ENCODE data around the gene PRKCE. TPM values are rescaled to one million over a fixed set of nuclear protein-coding genes. Genes with fewer than 3 reads are reported as not detected.

Gene PRKCE
- total RNA-seq, 1 experiment from 2014 or later: 12.1 TPM

GRCh38 chr2:45646289-45646688 is 5.2 kb upstream of the PRKCE start:
- ChIA-PET CTCF (interaction anchor here (0.6 to 2.3 kb wide), 11 partner anchors 42 to 347 kb away, joined by 3 to 16 read pairs (median 3); no protein-coding TSS in a partner anchor), POLR2A (interaction anchor here (0.7 kb wide), 1 partner anchor 35 kb away, joined by 4 read pairs; the partner anchor contains the start of gene SRBD1)
- Mint-ChIP-seq H3K9me3 (ENCODE audit: unreplicated experiment) (no peaks in the 10 kb centered on the region), H3K27me3 (ENCODE audit: insufficient read depth, unreplicated experiment) (no peaks in the 10 kb centered on the region), H3K4me3 (ENCODE audit: unreplicated experiment) (no peak overlapping the region), H3K27ac (ENCODE audit: low read depth, unreplicated experiment) (no peak overlapping the region), H3K36me3 (ENCODE audit: insufficient read depth, unreplicated experiment) (no peaks in the 10 kb centered on the region), H3K4me1 (ENCODE audit: insufficient read depth, unreplicated experiment) (peaks cover 16% of the 10 kb centered on the region)
- intact Hi-C loops (cut with micrococcal nuclease): no loop called here
- no TSS peak for BruUV-seq (replicated peaks)
- no peak for TF ChIP-seq CTCF (IDR thresholded peaks at IDR 0.05; ENCODE audit: unreplicated experiment)
- no peak for DNase-seq (ENCODE audit: unreplicated experiment)

- BruUV-seq (replicated peaks): no TSS peak
- ChIA-PET CTCF (interaction anchor here (0.5 to 2.3 kb wide), 5 partner anchors 177 to 701 kb away, joined by 3 to 16 read pairs (median 3); no protein-coding TSS in a partner anchor), POLR2A (interaction anchor here (0.6 to 1.8 kb wide), 2 partner anchors 176 to 290 kb away, joined by 3 to 5 read pairs; no protein-coding TSS in a partner anchor)
- no peaks in the 10 kb centered on the region for H3K36me3 Mint-ChIP-seq (ENCODE audit: insufficient read depth, unreplicated experiment)
- intact Hi-C loops (cut with micrococcal nuclease): no loop called here
- no peak overlapping the region for H3K4me3 Mint-ChIP-seq (ENCODE audit: unreplicated experiment)
- no peak for TF ChIP-seq CTCF (IDR thresholded peaks at IDR 0.05; ENCODE audit: unreplicated experiment)
- H3K4me1 Mint-ChIP-seq (ENCODE audit: insufficient read depth, unreplicated experiment): peaks cover 8% of the 10 kb centered on the region
- H3K9me3 Mint-ChIP-seq (ENCODE audit: unreplicated experiment): no peaks in the 10 kb centered on the region
- H3K27me3 Mint-ChIP-seq (ENCODE audit: insufficient read depth, unreplicated experiment): no peaks in the 10 kb centered on the region
- no peak overlapping the region for H3K27ac Mint-ChIP-seq (ENCODE audit: low read depth, unreplicated experiment)
- DNase-seq (ENCODE audit: unreplicated experiment): no peak
Observed at GRCh38 chr2:45647356-45647755, 4.1 kb upstream of the PRKCE start.

GRCh38 chr2:45647986-45648520 is 3.4 kb upstream of the PRKCE start:
- Mint-ChIP-seq H3K36me3 (ENCODE audit: insufficient read depth, unreplicated experiment) (no peaks in the 10 kb centered on the region), H3K27ac (ENCODE audit: low read depth, unreplicated experiment) (no peak overlapping the region), H3K4me1 (ENCODE audit: insufficient read depth, unreplicated experiment) (peaks cover 14% of the 10 kb centered on the region), H3K4me3 (ENCODE audit: unreplicated experiment) (no peak overlapping the region), H3K9me3 (ENCODE audit: unreplicated experiment) (no peaks in the 10 kb centered on the region), H3K27me3 (ENCODE audit: insufficient read depth, unreplicated experiment) (no peaks in the 10 kb centered on the region)
- no peak for DNase-seq (ENCODE audit: unreplicated experiment)
- intact Hi-C loops (cut with micrococcal nuclease): no loop called here
- CTCF ChIA-PET: no interaction called here
- no TSS peak for BruUV-seq (replicated peaks)
- POLR2A ChIA-PET: interaction anchor here (0.5 to 1.8 kb wide), 4 partner anchors 19 to 451 kb away, joined by 3 to 5 read pairs (median 4); no protein-coding TSS in a partner anchor
- no peak for TF ChIP-seq CTCF (IDR thresholded peaks at IDR 0.05; ENCODE audit: unreplicated experiment)

GRCh38 chr2:45648636-45649035 is 2.8 kb upstream of the PRKCE start:
- H3K4me1 Mint-ChIP-seq (ENCODE audit: insufficient read depth, unreplicated experiment): peaks cover 16% of the 10 kb centered on the region
- no peaks in the 10 kb centered on the region for H3K27me3 Mint-ChIP-seq (ENCODE audit: insufficient read depth, unreplicated experiment)
- H3K36me3 Mint-ChIP-seq (ENCODE audit: insufficient read depth, unreplicated experiment): no peaks in the 10 kb centered on the region
- intact Hi-C loops (cut with micrococcal nuclease): no loop called here
- no peak overlapping the region for H3K4me3 Mint-ChIP-seq (ENCODE audit: unreplicated experiment)
- no peaks in the 10 kb centered on the region for H3K9me3 Mint-ChIP-seq (ENCODE audit: unreplicated experiment)
- ChIA-PET CTCF (no interaction called here), POLR2A (interaction anchor here (0.5 to 2.1 kb wide), 3 partner anchors 18 to 450 kb away, joined by 3 to 8 read pairs (median 4); no protein-coding TSS in a partner anchor)
- TF ChIP-seq CTCF (IDR thresholded peaks at IDR 0.05; ENCODE audit: unreplicated experiment): no peak
- no peak overlapping the region for H3K27ac Mint-ChIP-seq (ENCODE audit: low read depth, unreplicated experiment)
- DNase-seq (ENCODE audit: unreplicated experiment): no peak
- BruUV-seq (replicated peaks): no TSS peak

Measured in MCF 10A (cell line).